ENCODE measurements around the gene CCNY. TPM values are rescaled to one million over a fixed set of nuclear protein-coding genes. Genes with fewer than 3 reads are reported as not detected.

The CCNY gene
- total RNA-seq, 1 donor from 2014 or later: 37.5 TPM

DNA sequence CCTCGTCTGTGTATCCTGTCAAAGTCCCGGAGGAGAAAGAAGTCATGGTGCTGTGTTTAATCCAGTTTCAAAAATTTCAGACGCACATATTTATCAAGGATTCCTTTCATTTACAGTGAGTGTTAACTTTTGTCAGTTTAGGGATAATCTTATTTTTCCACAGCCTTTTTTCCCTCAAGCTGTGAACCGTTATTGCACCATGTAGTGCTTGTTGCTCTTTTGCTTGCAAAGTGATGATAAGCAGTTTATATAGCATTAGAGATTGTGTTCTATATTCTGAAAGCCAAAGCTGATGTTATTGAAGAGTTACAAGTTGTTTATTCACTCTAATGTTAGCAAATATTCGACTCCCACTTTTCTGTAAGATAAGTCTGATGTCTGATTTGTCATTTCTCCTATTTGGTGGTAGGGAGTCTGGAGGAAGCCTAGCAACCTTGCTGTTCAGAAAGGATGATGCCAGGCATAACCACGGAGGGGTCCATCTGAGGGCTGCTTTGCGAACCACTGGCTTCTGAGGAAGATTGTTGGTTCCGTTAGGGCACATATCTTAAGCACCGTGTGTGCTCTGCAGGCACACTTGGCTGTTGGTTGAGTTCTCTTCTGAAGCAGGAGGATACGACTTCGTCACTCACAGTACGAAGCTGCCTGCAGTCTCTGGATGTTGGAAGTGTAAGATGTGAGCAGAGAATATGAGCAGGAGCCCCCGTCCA, 11.7 kb downstream of the CCNY start:
- intact Hi-C loops (cut with DNase I): no loop called here
- DNase-seq (ENCODE audit: low spot score in 2 of 2): no peak
- Histone ChIP-seq H3K9me3 (no peaks in the 10 kb centered on the region), H3K4me1 (peaks cover 0 to 18% of the 10 kb centered on the region in 2 donors), H3K4me3 (no peak overlapping the region), H3K27me3 (no peaks in the 10 kb centered on the region), H3K27ac (no peak overlapping the region), H3K36me3 (no peaks in the 10 kb centered on the region)
- TF ChIP-seq, protein P1, sequence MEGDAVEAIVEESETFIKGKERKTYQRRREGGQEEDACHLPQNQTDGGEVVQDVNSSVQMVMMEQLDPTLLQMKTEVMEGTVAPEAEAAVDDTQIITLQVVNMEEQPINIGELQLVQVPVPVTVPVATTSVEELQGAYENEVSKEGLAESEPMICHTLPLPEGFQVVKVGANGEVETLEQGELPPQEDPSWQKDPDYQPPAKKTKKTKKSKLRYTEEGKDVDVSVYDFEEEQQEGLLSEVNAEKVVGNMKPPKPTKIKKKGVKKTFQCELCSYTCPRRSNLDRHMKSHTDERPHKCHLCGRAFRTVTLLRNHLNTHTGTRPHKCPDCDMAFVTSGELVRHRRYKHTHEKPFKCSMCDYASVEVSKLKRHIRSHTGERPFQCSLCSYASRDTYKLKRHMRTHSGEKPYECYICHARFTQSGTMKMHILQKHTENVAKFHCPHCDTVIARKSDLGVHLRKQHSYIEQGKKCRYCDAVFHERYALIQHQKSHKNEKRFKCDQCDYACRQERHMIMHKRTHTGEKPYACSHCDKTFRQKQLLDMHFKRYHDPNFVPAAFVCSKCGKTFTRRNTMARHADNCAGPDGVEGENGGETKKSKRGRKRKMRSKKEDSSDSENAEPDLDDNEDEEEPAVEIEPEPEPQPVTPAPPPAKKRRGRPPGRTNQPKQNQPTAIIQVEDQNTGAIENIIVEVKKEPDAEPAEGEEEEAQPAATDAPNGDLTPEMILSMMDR (IDR thresholded peaks at IDR 0.05): no peak

DNA sequence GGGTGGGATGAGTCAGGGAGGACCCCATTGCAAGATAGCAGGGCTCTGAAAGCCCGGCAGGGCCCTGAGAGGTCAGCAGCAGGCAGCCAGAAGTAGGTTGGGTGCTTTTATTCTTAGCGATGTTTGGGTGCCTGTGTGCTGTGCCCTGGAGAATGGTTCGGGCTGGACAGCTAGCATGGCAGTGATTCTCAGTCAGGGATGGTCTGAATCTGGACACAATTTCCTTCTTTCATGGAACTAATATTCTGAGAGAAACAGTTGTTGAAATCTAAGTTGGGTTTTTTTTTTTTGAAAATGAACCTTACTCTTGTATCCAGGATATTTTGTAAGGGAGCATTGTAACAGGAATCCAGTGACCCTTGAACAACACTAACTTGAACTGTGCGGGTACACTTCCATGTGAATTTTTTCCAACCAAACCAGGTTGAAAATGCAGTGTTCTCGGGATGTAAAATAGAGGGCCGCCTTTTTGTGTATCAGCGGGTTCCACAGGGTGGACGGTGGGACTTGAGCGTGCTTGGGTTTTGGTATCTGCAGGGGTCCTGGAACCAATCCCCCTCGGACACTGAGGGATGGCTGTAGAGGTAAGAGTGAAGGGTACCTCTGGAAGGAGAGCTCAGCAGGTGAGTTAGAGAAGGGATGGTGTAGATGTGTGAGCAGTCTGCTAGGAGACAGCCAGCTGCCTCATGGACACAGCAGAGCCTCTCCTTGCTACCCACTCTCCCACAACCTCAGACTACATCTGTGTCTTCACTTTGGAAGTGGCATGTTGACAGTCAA, 12.5 kb downstream of the CCNY start:
- intact Hi-C loops (cut with DNase I): no loop called here
- Histone ChIP-seq H3K27ac (no peak overlapping the region), H3K4me3 (no peak overlapping the region), H3K36me3 (no peaks in the 10 kb centered on the region), H3K4me1 (peaks cover 0 to 19% of the 10 kb centered on the region in 2 donors), H3K27me3 (no peaks in the 10 kb centered on the region), H3K9me3 (no peaks in the 10 kb centered on the region)
- no peak for DNase-seq (ENCODE audit: low spot score in 2 of 2)
- TF ChIP-seq, protein P1 (IDR thresholded peaks at IDR 0.05): no peak

DNA sequence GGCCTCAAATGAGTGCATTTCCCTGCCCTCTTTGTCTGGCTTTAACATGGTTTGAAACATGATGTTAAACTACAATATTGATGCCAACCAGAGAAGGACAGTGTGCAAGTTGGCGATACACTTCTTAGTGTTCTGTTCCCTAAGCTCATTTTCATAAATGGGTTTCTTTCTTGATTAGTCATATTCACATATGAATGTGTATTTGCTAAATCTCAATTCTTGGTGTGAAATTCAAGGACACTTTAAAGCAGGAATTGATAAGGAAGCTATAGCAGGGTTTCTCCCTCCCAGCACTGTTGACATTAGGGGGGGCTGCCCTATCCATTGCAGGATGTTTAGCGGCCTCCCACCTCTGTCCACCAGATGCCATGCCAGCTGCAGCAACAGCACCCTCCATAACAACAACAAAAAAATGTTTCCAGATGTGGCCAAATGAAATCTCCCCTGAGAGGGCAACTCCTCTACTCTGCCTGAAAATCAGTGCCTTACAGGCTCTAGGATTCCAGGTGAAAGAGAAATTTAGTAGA, 13.1 kb downstream of the CCNY start:
- TF ChIP-seq, protein P1 (IDR thresholded peaks at IDR 0.05): no peak
- Histone ChIP-seq H3K4me3 (no peak overlapping the region), H3K36me3 (no peaks in the 10 kb centered on the region), H3K27ac (no peak overlapping the region), H3K27me3 (no peaks in the 10 kb centered on the region), H3K9me3 (no peaks in the 10 kb centered on the region), H3K4me1 (peaks cover 0 to 21% of the 10 kb centered on the region in 2 donors)
- no peak for DNase-seq (ENCODE audit: low spot score in 2 of 2)
- intact Hi-C loops (cut with DNase I): no loop called here

DNA sequence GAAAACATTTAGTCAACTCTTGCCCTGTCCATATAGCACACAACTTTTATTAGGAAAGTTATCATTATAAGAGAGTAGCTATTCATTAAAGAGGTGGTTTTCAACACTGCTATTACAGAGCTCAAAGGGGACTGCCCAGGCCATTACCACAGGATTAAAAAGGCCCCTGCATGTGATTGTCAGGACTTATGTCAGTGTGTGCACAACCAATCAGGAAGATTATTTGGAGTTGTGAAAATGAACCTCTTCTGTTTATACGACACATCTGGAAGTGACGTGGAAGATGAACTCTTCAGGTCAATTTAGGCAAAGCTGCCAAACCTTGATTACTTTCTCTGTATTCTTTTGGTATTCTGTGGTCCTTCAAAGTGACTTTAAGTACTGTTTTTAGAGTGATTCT, 14.7 kb downstream of the CCNY start:
- Histone ChIP-seq H3K4me1 (peaks cover 0 to 22% of the 10 kb centered on the region in 2 donors), H3K4me3 (no peak overlapping the region), H3K27me3 (no peaks in the 10 kb centered on the region), H3K27ac (no peak overlapping the region), H3K9me3 (no peaks in the 10 kb centered on the region), H3K36me3 (no peaks in the 10 kb centered on the region)
- TF ChIP-seq, protein P1 (IDR thresholded peaks at IDR 0.05): no peak
- intact Hi-C loops (cut with DNase I): no loop called here
- no peak for DNase-seq (ENCODE audit: low spot score in 2 of 2)

DNA sequence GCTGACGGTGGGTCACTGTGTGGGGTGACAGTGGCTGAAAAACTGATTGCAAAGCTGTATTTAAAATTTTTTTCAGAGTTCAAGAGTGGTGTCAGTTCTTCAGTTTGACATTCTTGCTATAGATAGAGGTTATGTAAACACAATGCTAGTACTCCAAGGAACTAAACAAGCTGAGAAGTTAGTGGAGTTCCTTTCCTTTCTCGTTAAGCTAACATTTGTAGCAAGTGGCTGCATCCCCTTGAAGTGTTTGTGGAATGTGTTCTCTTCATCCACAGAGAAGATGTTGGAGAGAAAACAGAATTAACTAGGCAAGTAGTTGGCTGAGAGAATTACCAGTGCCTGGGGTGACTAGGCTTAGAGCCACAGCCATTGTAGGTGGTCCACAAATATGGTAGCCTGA, 15.8 kb downstream of the CCNY start:
- H3K4me1 ChIP-seq: peaks cover 4 to 17% of the 10 kb centered on the region in 2 donors
- no peaks in the 10 kb centered on the region for H3K9me3 ChIP-seq
- no peak overlapping the region for H3K4me3 ChIP-seq
- intact Hi-C loops (cut with DNase I): no loop called here
- H3K36me3 ChIP-seq: no peaks in the 10 kb centered on the region
- no peaks in the 10 kb centered on the region for H3K27me3 ChIP-seq
- no peak for DNase-seq (ENCODE audit: low spot score in 2 of 2)
- TF ChIP-seq, protein P1 (IDR thresholded peaks at IDR 0.05): no peak
- H3K27ac ChIP-seq: no peak overlapping the region

Measured in ascending aorta (tissue), 2 donors.